AG09319 (cell line): Measurements from ENCODE around the gene AGAP5.

Experiments used
- DNase-seq: peaks from one replicate; pipeline ENCODE4 v3.0.0-alpha.2; 2010; ENCODE audit warnings: low read depth; ENCODE audit errors: extremely low read depth
- CTCF ChIP-seq: IDR thresholded peaks from 2 replicates; pipeline ENCODE4 v1.5.1; 2011; ENCODE audit warnings: low read depth, mild to moderate bottlenecking, inconsistent platforms, low read length, moderate library complexity

Gene AGAP5

GRCh38 chr10:73645251-73645650 is 52.7 kb downstream of the AGAP5 start:
- DNase-seq: no peak
- TF ChIP-seq CTCF: no peak

GRCh38 chr10:73644767-73645166 is 53.1 kb downstream of the AGAP5 start:
- TF ChIP-seq CTCF: no peak
- no peak for DNase-seq

GRCh38 chr10:73644015-73644743 is 53.7 kb downstream of the AGAP5 start:
- peak; percentile 41 for DNase-seq

GRCh38 chr10:73643362-73643761 is 54.5 kb downstream of the AGAP5 start:
- no peak for TF ChIP-seq CTCF
- no peak for DNase-seq

More at GRCh38 chr10:73644015-73644743, 53.7 kb downstream of the AGAP5 start:
- TF ChIP-seq CTCF: peak; percentile 81

GRCh38 chr10:73641328-73642060 is 56.4 kb downstream of the AGAP5 start, which contains the start of gene MYOZ1:
Gene MYOZ1, minus strand, starts transcription at chr10:73641474. Its CDS starts 1,457 bp downstream, at chr10:73640017.
- no peak for DNase-seq
- TF ChIP-seq CTCF: no peak

- TF ChIP-seq CTCF: no peak
- DNase-seq: no peak
Measured at GRCh38 chr10:73639286-73639685, 58.6 kb downstream of the AGAP5 start.

- TF ChIP-seq CTCF: no peak
Measured at GRCh38 chr10:73635781-73636180, 62.1 kb downstream of the AGAP5 start.

More at GRCh38 chr10:73635781-73636180, 62.1 kb downstream of the AGAP5 start:
- no peak for DNase-seq
